Germinal center (tissue), 1 donor: ENCODE data around the gene PRXL2B.
"Not testable (repeated sequence)": the region's sequence is repeated elsewhere in the genome, so short reads cannot be mapped to it uniquely, and the experiment has no call there.

Experiments
- DNase-seq: peaks from one replicate; pipeline ENCODE4 v3.0.0; 2012; ENCODE audit warnings: mixed read lengths, low spot score

The PRXL2B gene

DNA sequence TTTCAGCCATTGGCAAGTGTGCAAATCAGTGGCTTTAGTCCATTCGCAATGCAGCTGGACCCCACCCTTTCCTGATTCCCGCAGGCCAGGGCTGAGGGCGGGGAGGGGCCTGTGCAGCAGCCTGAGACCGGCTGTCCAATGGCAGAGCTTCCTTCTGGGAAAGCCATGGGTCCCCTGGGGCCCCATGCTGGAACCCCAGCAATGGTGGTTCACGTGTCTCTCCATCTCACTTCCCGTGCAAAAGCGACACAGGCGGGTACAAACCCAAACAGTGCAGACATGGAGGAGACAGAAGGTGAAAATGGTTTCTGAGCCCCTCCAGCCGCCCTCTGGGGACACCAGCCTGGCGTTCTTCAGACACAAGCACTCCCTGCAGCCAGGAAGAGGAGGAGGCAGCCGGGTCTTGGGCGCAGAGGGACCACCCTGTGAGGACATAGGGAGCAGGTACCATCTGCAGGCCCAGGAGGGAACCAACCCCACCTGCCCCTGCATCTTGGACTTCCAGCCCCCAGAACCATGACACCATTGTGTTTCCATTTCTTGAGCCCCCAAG is 36.2 kb upstream of the PRXL2B start:
- not testable (repeated sequence) for DNase-seq

DNA sequence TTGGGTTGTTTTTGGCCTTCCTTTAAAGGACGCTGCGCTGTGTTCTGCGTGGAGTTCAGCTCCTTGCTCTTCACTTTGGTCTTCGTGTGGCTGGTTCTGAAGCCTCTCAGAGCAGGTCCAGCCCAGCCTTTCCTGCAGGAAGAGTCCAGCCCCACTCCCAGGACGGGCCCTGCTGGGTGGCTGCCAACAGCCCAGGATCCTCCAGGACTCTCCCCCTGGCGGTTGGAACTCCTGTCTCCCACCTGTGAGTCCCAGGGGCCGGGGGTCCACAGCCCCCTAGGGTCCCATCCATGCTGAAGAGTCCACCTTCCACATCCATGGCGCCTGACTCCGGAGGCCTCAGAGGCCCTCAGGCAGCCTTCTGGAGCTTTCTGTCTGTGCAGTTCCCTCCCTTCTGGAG is 35.0 kb upstream of the PRXL2B start:
- DNase-seq, result not testable (repeated sequence)

DNA sequence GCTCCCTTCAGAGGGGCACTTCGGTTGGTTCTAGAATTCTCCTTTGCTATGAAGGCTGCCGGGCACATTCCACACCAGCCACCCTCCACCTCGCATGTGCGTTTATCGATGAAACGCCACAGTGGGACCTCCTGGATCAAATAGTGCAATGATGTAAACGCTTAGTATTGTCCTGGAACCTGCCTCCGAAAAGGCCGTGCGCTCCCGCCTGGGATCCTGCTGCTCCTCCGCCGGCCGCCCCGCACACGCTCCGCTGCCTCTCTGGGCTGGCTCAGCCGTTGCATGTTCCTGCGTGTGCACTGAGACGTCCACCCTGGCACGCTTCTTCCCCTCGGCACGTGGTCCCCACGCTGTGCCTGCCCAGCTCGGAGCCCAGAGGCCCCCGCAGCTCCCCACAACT is 34.4 kb upstream of the PRXL2B start:
- DNase-seq, result no peak

DNA sequence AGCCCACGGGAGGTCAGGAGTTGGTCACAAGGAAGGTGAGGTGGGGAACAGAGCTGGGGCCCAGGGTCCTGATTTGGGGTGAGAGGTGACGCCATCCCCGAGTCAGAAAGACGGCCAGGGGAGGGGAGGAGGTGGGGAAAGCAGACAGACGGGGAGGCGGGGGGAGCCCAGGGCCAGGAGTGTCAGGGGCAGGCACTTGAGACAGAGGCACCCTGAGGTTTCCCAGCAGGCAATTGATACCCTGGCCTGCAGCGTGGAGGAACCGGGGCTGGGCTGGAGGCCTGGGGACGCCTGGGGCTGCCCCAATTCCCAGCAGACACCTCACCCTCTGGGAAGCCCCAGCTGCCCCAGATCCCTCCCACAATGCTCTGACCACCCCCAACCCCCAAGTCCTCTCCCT is 33.5 kb upstream of the PRXL2B start:
- not testable (repeated sequence) for DNase-seq

DNA sequence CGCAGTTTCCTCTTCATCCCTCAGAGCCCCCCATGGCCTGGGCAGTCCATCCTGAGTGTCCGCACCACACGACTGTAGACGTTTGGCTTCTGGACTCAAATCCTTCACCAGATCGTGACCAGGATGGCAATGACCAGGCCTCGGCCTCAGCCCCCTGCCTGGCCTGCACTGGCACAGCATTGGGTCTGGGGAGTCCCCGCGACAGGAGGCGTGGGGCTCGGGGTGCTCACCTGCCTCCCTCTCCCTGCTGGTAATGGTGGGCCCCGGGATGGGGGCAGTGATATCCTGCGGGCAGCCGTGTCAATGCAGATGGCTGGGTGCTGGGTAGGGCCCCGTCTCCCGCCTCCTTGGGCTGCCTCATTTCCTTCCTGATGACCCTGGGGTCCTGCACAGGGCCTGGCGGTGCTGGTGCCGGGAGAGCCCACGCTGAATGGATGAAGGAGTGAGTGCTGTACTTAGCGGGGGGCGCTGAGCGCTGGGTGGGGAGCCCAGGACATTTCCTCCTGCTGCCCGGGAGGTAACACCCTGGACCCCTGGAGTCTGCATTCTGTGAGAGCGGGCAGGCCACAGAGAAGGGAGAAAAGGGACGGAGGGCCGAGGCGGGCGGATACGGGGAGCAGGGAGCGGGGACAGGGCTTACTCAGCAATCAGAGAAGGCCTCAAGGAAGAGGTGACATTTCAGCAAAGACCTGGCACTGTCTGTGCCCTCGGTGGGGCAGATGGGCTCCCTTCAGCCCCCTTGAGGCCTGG is 32.5 kb upstream of the PRXL2B start:
- DNase-seq, result no peak

DNA sequence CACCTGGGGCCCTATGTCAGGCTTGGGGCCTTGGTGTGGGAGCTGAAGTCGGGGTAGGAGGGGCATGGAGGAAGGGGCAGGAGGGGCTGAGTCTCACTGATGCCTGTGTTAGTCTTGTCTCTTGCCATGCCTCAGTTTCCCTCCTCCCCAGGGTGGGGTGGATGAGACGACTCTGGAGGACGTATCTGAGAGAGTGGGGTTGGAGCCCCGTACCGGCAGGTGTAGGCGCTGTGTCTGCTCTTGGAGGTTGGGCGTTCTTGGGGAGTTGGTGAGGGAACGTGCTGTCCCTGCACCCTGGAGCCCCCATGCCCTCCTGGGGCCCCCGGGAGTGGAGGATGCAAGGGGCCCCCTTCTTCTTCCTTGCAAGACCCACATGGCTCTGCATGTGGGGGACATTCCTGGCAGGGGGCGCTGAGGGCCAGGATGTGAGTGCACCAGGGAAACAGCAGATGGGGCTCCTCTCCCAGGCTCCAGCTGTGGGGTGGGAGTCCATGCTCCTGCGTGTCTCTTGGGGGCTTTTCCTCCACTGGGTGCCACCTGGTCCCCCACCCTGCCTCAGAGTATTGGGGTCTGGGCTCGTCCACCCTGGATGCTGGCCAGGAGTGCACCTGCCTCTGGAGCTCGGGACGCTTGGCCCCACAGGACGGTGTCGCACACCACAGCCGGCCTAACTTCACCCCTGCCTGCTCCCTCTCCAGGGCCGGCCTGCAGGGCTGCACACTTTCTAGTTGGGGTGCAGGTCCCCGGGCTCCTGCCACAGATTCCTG is 31.8 kb upstream of the PRXL2B start:
- peak; percentile 49 for DNase-seq

DNA sequence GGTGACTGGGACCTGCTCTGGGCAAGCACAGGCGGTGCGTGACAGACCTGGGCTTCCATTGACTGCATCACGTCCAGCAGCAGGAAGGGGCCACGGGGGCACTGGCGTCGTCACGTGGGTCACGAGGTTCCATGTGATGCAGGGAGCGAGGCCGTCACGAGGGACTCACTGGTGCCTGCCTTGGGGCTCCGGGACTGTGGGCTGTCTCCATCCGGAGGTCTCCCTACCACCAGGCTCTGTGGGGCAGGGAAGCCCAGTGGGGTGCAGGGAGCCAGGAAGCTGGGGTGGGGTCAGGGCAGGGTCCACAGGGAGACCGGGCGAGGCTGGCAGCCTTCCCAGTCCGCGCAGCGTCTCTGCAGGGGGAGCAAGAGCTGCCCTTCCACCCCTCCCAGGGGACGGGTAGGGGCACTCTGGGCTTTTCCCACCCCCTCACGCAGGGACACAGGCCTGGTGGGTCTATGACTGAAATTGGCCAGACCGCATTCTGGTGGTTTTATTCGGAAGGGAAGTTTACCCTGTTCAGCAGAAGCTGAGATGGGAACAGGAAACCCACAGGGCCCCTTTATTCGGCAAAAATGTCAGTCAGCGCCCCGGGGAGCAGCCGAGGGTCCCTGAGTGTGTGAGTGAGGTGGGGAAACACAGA is 30.8 kb upstream of the PRXL2B start:
- DNase-seq, result peak; percentile 61

DNA sequence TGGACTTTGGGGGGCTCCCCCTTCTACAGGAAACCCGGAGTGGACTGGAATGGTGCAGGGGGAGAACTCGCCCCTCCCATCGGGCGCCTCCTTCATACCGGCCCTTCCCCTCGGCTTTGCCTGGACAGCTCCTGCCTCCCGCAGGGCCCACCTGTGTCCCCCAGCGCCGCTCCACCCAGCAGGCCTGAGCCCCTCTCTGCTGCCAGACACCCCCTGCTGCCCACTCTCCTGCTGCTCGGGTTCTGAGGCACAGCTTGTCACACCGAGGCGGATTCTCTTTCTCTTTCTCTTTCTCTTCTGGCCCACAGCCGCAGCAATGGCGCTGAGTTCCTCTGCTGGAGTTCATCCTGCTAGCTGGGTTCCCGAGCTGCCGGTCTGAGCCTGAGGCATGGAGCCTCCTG is 30.3 kb upstream of the PRXL2B start, which contains the start of gene TNFRSF14:
Gene TNFRSF14 (plus strand): TSS at position 95 of the 401 bp plus-strand sequence. CDS start 294 bp downstream, at position 389.
- peak; percentile 80 for DNase-seq

DNA sequence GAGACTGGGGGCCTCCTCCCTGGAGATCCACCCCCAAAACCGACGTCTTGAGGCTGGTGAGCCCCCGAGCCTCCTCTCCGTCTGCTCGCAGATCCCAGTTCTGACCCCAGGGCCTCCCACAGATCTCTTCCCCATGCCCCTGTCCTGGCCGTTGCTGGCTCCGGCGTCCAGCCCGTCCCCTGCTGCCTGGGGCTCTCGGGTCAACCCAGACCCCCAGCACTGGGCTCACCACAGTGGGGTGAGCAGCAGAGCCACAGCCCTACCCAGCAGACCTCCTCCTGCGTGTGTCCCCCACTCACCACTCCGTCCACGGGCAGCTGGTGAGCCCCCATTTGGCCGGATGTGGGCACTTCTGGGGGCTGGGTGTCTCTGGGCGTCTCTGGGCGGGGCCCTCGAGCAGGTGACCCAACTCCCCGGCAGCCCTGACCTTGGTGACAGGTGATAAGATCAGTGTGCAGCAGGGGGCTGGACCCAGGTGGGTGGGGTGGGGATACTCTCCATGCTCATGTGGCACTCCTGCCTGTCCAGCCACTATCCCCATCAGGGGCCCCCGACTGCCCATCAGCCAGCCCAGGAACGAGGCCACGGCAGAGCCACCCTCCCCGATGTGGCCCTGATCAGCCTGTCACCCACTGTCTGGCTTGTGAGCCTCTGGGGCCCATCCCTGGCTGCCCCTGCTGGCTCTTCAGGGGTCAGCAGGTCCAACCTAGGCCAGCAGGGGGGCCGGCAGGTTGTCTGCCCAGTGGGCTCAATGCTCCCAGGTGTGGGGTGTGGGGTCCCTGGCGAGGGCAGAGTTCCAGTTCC is 29.7 kb upstream of the PRXL2B start:
- DNase-seq, result peak; percentile 19

DNA sequence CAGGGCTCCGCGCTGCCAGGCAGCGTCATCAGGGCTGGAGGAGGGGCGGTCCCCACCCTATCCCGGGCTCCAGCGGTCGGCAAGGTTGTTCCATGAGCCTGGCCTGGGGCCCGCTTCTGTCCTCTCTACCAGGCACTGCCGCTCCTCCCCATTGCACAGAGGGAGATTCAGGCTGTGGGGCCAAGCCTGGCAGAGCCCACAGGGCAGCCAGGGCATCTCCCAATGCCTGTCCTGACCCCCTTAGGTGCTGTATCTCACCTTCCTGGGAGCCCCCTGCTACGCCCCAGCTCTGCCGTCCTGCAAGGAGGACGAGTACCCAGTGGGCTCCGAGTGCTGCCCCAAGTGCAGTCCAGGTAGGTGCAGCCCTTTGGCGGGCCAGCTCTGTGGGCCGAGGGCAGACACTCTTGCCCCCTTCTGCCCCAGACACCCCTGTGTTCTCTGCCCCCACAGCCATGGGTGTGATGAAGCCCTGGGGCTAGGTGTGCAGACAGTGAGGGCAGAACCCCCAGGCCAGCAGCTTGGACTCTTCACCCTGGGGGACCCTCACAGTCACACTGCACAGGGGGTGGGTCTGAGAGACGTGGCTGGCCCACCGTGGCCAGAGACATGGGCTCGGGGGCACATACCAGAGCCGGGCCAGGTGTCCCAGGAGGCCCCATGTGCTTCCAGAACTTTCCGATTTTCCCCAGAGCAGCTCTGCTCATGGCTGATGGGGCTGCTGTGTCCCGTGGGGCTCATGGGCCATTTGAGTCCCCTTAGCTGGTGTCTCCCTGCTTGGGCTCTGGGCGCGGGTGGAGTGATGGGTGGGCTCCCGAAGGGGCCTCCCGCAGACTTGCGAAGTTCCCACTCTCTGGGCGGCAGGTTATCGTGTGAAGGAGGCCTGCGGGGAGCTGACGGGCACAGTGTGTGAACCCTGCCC is 28.8 kb upstream of the PRXL2B start:
- DNase-seq, result no peak

DNA sequence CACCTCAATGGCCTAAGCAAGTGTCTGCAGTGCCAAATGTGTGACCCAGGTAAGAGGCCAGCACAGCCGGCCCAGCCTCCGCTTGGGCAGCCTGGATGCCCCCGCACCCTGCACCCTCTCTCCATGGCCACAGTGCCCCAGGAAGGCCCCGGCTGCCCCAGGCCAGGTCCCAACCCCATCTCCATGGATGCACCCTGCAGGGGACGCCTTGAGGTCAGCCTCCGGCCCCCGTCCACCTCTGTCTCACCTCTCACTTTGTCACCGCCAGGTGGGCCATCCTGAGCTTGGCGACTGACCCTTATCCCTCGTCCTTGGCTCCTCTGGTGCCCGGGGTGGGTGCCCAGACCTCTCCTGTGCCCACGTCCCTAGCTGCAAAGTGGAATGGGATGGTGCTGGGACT is 28.2 kb upstream of the PRXL2B start:
- DNase-seq, result no peak

DNA sequence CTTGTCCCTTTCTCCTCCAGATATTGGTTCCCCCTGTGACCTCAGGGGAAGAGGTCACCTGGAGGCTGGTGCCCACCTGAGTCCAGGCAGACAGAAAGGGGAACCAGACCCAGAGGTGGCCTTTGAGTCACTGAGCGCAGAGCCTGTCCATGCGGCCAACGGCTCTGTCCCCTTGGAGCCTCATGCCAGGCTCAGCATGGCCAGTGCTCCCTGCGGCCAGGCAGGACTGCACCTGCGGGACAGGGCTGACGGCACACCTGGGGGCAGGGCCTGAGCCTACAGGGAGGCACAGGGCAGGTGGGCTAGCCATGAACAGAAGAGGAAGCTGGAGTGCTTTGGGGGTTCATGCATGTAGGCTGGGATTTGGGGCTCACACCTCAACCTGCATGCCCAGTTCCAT is 27.7 kb upstream of the PRXL2B start:
- no peak for DNase-seq

DNA sequence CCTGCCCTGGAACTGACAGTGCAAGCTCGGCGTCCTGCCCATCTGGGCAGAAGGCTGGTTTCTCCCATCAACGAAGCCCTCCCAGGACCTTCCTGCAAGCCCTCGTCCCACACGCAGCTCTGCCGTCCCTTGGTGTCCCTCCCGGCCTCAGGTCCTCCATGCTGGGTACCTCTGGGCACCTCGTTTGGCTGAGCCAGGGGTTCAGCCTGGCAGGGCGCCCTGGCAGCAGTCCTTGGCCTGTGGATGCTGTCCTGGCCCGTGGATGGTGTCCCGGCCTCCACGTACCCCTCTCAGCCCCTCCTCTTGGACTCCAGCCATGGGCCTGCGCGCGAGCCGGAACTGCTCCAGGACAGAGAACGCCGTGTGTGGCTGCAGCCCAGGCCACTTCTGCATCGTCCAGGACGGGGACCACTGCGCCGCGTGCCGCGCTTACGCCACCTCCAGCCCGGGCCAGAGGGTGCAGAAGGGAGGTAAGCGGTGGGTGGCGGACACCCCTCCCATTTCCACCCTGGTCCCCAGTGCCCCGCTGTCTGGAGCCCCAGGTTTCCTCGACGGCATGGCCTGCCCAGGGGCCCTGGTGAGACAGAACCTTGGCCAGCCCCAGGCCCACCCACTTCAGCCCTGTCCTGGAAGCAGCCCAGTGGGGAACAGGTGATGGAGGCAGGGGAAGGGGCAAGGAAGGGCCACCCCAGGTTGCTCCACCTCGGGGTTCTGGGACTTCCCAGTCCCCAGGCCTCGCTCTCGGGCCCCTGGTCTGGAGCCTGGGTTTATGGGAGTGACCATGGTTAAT is 26.9 kb upstream of the PRXL2B start:
- DNase-seq, result no peak

DNA sequence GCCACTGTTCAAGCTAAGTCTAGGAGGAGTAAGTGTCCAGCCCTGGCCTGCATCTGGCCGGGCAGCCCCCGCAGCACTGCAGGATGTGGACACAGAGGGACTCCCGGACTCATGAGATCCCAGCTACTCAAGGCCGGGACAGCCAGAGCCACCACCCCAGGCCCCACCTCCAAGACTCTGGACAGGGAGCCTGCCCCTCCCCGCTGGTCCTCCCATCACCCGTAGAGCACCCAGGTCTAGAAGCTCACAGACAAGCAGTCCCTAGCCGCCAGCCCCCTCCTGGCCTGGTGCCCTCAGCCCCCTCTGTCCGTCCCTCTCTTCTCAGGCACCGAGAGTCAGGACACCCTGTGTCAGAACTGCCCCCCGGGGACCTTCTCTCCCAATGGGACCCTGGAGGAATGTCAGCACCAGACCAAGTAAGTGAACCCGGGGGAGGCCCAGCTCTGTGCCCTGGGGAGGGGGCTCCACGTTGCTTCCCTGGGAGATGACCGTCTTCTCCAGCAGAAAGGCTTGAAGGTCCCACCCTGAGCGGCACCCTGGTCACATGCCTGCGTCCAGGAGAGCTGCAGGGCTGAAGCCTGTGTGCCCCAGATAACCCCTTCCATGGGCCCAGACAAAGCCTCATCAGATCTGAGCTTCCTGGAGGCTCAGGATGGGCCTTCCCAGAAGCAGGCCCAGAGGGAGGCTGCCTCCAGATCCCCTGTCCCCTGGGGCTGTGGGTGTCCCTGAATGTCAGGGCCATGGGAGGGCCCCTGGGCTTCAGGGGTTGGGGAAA is 26.1 kb upstream of the PRXL2B start:
- DNase-seq, result no peak

DNA sequence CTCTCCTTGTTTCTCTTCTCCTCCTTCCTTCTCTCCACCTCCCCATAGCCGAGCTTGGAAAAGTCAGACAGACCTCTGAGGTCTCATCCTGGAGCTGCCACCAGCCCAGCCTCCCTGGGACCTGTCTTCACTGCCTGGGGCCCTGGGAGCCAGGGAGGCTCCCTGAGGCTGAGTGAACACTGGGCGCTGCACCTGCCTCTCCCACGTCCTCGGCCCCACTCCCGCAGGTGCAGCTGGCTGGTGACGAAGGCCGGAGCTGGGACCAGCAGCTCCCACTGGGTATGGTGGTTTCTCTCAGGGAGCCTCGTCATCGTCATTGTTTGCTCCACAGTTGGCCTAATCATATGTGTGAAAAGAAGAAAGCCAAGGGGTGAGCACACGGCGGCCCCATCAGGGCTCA is 25.1 kb upstream of the PRXL2B start:
- no peak for DNase-seq

DNA sequence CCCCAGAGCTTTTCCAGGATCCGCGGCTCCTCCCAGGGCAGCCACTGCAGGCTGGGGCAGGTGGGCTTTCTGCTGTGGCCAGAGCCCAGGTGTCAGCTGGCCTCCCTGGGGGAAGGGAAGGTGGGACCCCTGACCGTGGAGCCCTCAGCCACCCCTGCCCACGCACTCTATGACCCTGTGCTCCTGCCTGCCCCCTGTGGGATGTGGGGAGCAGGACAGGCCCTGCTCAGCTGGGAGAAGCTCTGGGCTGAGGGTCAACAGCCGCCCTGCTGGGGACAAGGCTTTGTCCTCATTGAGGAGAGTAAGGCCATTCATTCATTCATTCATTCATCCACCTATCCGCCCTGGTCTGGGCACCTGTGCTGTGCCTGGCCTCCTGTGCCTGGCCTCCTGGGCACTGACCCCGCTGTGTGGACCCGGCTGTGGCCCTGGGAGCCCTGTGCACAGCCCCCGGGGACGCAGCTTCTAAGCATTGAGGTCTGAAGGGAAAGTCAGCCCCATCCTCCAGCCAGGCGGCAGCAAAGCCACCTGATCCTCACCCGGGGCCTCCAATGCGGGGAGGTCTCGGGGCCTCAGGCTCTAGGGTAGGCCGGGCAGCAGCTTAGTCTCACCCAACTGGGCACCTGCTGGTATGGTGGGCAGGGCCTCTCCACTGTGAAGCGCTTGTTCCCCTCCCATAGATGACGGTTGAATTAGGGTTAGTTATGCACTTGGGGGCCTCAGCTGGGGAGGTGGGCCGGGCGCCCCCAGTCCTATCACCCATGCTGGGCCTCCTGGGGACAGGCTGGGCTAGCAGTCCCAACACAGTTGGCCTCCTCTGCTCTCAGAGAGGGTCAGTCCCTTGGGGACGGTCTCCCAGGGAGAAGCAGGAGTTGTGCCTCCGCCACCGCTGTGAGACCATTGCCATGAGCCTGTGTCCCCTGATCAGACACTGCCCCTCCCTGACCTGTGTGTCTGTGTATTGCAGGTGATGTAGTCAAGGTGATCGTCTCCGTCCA is 24.4 kb upstream of the PRXL2B start:
- DNase-seq, result no peak

DNA sequence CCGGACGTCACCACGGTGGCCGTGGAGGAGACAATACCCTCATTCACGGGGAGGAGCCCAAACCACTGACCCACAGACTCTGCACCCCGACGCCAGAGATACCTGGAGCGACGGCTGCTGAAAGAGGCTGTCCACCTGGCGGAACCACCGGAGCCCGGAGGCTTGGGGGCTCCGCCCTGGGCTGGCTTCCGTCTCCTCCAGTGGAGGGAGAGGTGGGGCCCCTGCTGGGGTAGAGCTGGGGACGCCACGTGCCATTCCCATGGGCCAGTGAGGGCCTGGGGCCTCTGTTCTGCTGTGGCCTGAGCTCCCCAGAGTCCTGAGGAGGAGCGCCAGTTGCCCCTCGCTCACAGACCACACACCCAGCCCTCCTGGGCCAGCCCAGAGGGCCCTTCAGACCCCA is 23.4 kb upstream of the PRXL2B start:
- DNase-seq, result no peak
